Measurements from ENCODE around the gene USP6NL.

USP6NL gene

GRCh38 chr10:11488126-11488525 lies 123.3 kb downstream of the USP6NL start:
- Histone ChIP-seq H2BK120ac (ENCODE audit: low read depth, low read length) (no peak overlapping the region), H3K4me2 (ENCODE audit: insufficient read depth, low read length, poor library complexity, severe bottlenecking) (no peak overlapping the region), H3K9me3 (replicated peaks in 1 of 2; ENCODE audit: control insufficient read depth in 2 of 2, insufficient read depth in 1 of 2, low read depth in 1 of 2, low read length in 2 of 2) (no peaks in the 10 kb centered on the region)

GRCh38 chr10:11483201-11484148 lies 128.0 kb downstream of the USP6NL start:
- no peaks in the 10 kb centered on the region for H3K4me1 ChIP-seq (ENCODE audit: control insufficient read depth in 2 of 2, insufficient read depth in 1 of 2, low read depth in 1 of 2, low read length in 2 of 2)
- H3K9ac ChIP-seq (ENCODE audit: low read depth, low read length, poor library complexity), result no peak overlapping the region
- H3K14ac ChIP-seq (ENCODE audit: low read length), result no peak overlapping the region
- H2AFZ ChIP-seq (ENCODE audit: low read length), result no peak overlapping the region
- H4K91ac ChIP-seq (ENCODE audit: low read depth, low read length, poor library complexity), result no peak overlapping the region
- WGBS, 2 donors (ENCODE audit: extremely low coverage in 2 of 2, insufficient read length in 2 of 2, insufficient replicate concordance in 1 of 2), result no CpG with 5 or more reads among the region's 6 CpGs
- H3K4ac ChIP-seq (ENCODE audit: low read length), result no peak overlapping the region
- no peaks in the 10 kb centered on the region for H3K27me3 ChIP-seq (ENCODE audit: control insufficient read depth in 3 of 3, insufficient read depth in 3 of 3, low read depth in 1 of 3, low read length in 3 of 3)
- H3K36me3 ChIP-seq (replicated peaks in 1 of 2; ENCODE audit: control insufficient read depth in 2 of 2, insufficient read depth in 2 of 2, low read length in 2 of 2), result peaks cover 10 to 93% of the 10 kb centered on the region in 2 donors
- no peak overlapping the region for H3K27ac ChIP-seq (replicated peaks; ENCODE audit: low read length)
- no peak overlapping the region for H3K4me2 ChIP-seq (ENCODE audit: insufficient read depth, low read length, poor library complexity, severe bottlenecking)
- H2BK120ac ChIP-seq (ENCODE audit: low read depth, low read length), result no peak overlapping the region
- no peak overlapping the region for H2BK5ac ChIP-seq (ENCODE audit: low read length)
- no peak overlapping the region for H3K4me3 ChIP-seq (ENCODE audit: low read length in 2 of 2)
- no peak overlapping the region for H4K8ac ChIP-seq (ENCODE audit: low read depth, low read length)
- no peak overlapping the region for H3K18ac ChIP-seq (ENCODE audit: low read length)
- H3K23ac ChIP-seq (ENCODE audit: low read depth, low read length, poor library complexity), result no peak overlapping the region
- H2BK12ac ChIP-seq (ENCODE audit: low read length), result no peak overlapping the region
- no peak for DNase-seq (ENCODE audit: low spot score)
- H3K9me3 ChIP-seq (replicated peaks in 1 of 2; ENCODE audit: control insufficient read depth in 2 of 2, insufficient read depth in 1 of 2, low read depth in 1 of 2, low read length in 2 of 2), result no peaks in the 10 kb centered on the region
- H2AK5ac ChIP-seq (ENCODE audit: low read depth, low read length), result no peak overlapping the region
- H3K79me1 ChIP-seq (ENCODE audit: low read depth, low read length), result no peaks in the 10 kb centered on the region
- H2BK15ac ChIP-seq (ENCODE audit: low read length), result no peak overlapping the region

More at GRCh38 chr10:11488126-11488525, 123.3 kb downstream of the USP6NL start:
- Histone ChIP-seq H2BK5ac (ENCODE audit: low read length) (no peak overlapping the region), H3K4ac (ENCODE audit: low read length) (no peak overlapping the region), H3K36me3 (replicated peaks in 1 of 2; ENCODE audit: control insufficient read depth in 2 of 2, insufficient read depth in 2 of 2, low read length in 2 of 2) (peaks cover 18 to 92% of the 10 kb centered on the region in 2 donors), H2BK12ac (ENCODE audit: low read length) (no peak overlapping the region), H4K8ac (ENCODE audit: low read depth, low read length) (no peak overlapping the region), H2AFZ (ENCODE audit: low read length) (no peak overlapping the region), H4K91ac (ENCODE audit: low read depth, low read length, poor library complexity) (no peak overlapping the region), H3K14ac (ENCODE audit: low read length) (no peak overlapping the region), H3K23ac (ENCODE audit: low read depth, low read length, poor library complexity) (no peak overlapping the region), H2AK5ac (ENCODE audit: low read depth, low read length) (no peak overlapping the region), H3K27me3 (ENCODE audit: control insufficient read depth in 3 of 3, insufficient read depth in 3 of 3, low read depth in 1 of 3, low read length in 3 of 3) (no peaks in the 10 kb centered on the region), H3K27ac (replicated peaks; ENCODE audit: low read length) (no peak overlapping the region), H3K4me3 (ENCODE audit: low read length in 2 of 2) (no peak overlapping the region), H3K4me1 (ENCODE audit: control insufficient read depth in 2 of 2, insufficient read depth in 1 of 2, low read depth in 1 of 2, low read length in 2 of 2) (no peaks in the 10 kb centered on the region), H3K79me1 (ENCODE audit: low read depth, low read length) (no peaks in the 10 kb centered on the region), H2BK15ac (ENCODE audit: low read length) (no peak overlapping the region), H3K18ac (ENCODE audit: low read length) (no peak overlapping the region), H3K9ac (ENCODE audit: low read depth, low read length, poor library complexity) (no peak overlapping the region)
- no CpG with 5 or more reads among the region's 4 CpGs for WGBS, 2 donors (ENCODE audit: extremely low coverage in 2 of 2, insufficient read length in 2 of 2, insufficient replicate concordance in 1 of 2)
- no peak for DNase-seq (ENCODE audit: low spot score)

DNA sequence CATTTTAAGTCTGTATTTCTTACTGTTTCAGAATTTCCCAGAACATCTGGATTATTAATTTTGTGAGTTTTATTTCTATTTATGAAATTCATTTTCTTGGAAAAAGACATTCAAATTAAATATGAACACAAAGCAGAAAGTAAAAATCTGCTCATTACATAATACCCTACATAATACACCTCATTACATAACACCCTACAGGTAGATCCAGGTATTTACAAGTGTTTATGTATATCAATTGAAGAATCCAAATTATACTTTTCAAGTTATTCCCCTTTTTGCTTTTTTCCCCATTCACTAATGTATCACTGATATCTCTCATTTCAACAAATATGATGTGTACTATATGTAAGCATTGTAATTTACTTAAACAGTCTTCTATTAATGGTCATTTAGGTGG lies 129.1 kb downstream of the USP6NL start:
- Histone ChIP-seq H2BK5ac (ENCODE audit: low read length) (no peak overlapping the region), H2AK5ac (ENCODE audit: low read depth, low read length) (no peak overlapping the region), H3K14ac (ENCODE audit: low read length) (no peak overlapping the region), H2BK15ac (ENCODE audit: low read length) (no peak overlapping the region), H3K4ac (ENCODE audit: low read length) (no peak overlapping the region), H3K4me2 (ENCODE audit: insufficient read depth, low read length, poor library complexity, severe bottlenecking) (no peak overlapping the region), H3K36me3 (replicated peaks in 1 of 2; ENCODE audit: control insufficient read depth in 2 of 2, insufficient read depth in 2 of 2, low read length in 2 of 2) (peaks cover 13 to 91% of the 10 kb centered on the region in 2 donors), H3K27me3 (ENCODE audit: control insufficient read depth in 3 of 3, insufficient read depth in 3 of 3, low read depth in 1 of 3, low read length in 3 of 3) (no peaks in the 10 kb centered on the region), H2AFZ (ENCODE audit: low read length) (no peak overlapping the region), H3K79me1 (ENCODE audit: low read depth, low read length) (peaks cover 2% of the 10 kb centered on the region), H4K8ac (ENCODE audit: low read depth, low read length) (no peak overlapping the region), H3K9ac (ENCODE audit: low read depth, low read length, poor library complexity) (no peak overlapping the region), H3K9me3 (replicated peaks in 1 of 2; ENCODE audit: control insufficient read depth in 2 of 2, insufficient read depth in 1 of 2, low read depth in 1 of 2, low read length in 2 of 2) (peaks cover 0 to 2% of the 10 kb centered on the region in 2 donors), H2BK12ac (ENCODE audit: low read length) (no peak overlapping the region), H2BK120ac (ENCODE audit: low read depth, low read length) (no peak overlapping the region), H3K18ac (ENCODE audit: low read length) (no peak overlapping the region), H4K91ac (ENCODE audit: low read depth, low read length, poor library complexity) (no peak overlapping the region), H3K4me3 (ENCODE audit: low read length in 2 of 2) (no peak overlapping the region), H3K27ac (replicated peaks; ENCODE audit: low read length) (no peak overlapping the region), H3K4me1 (ENCODE audit: control insufficient read depth in 2 of 2, insufficient read depth in 1 of 2, low read depth in 1 of 2, low read length in 2 of 2) (no peaks in the 10 kb centered on the region), H3K23ac (ENCODE audit: low read depth, low read length, poor library complexity) (no peak overlapping the region)
- DNase-seq (ENCODE audit: low spot score), result no peak

- H3K4me1 ChIP-seq (ENCODE audit: control insufficient read depth in 2 of 2, insufficient read depth in 1 of 2, low read depth in 1 of 2, low read length in 2 of 2), result peaks cover 4 to 5% of the 10 kb centered on the region in 2 donors
- no CpG with 5 or more reads among the region's 4 CpGs for WGBS, 2 donors (ENCODE audit: extremely low coverage in 2 of 2, insufficient read length in 2 of 2, insufficient replicate concordance in 1 of 2)
- H2BK15ac ChIP-seq (ENCODE audit: low read length), result no peak overlapping the region
- no peak overlapping the region for H2AFZ ChIP-seq (ENCODE audit: low read length)
- H3K4ac ChIP-seq (ENCODE audit: low read length), result no peak overlapping the region
- no peak overlapping the region for H2AK5ac ChIP-seq (ENCODE audit: low read depth, low read length)
- peaks cover 2% of the 10 kb centered on the region for H3K79me1 ChIP-seq (ENCODE audit: low read depth, low read length)
- H3K9ac ChIP-seq (ENCODE audit: low read depth, low read length, poor library complexity), result no peak overlapping the region
- no peak for DNase-seq (ENCODE audit: low spot score)
- no peak overlapping the region for H2BK5ac ChIP-seq (ENCODE audit: low read length)
- no peak overlapping the region for H2BK120ac ChIP-seq (ENCODE audit: low read depth, low read length)
- H3K23ac ChIP-seq (ENCODE audit: low read depth, low read length, poor library complexity), result no peak overlapping the region
- H2BK12ac ChIP-seq (ENCODE audit: low read length), result no peak overlapping the region
- H3K4me3 ChIP-seq (ENCODE audit: low read length in 2 of 2), result no peak overlapping the region
- peaks cover 13 to 82% of the 10 kb centered on the region in 2 donors for H3K36me3 ChIP-seq (replicated peaks in 1 of 2; ENCODE audit: control insufficient read depth in 2 of 2, insufficient read depth in 2 of 2, low read length in 2 of 2)
- H3K18ac ChIP-seq (ENCODE audit: low read length), result no peak overlapping the region
- H3K9me3 ChIP-seq (replicated peaks in 1 of 2; ENCODE audit: control insufficient read depth in 2 of 2, insufficient read depth in 1 of 2, low read depth in 1 of 2, low read length in 2 of 2), result peaks cover 0 to 2% of the 10 kb centered on the region in 2 donors
- H4K91ac ChIP-seq (ENCODE audit: low read depth, low read length, poor library complexity), result no peak overlapping the region
- no peak overlapping the region for H3K4me2 ChIP-seq (ENCODE audit: insufficient read depth, low read length, poor library complexity, severe bottlenecking)
- no peak overlapping the region for H3K27ac ChIP-seq (replicated peaks; ENCODE audit: low read length)
- no peaks in the 10 kb centered on the region for H3K27me3 ChIP-seq (ENCODE audit: control insufficient read depth in 3 of 3, insufficient read depth in 3 of 3, low read depth in 1 of 3, low read length in 3 of 3)
- no peak overlapping the region for H3K14ac ChIP-seq (ENCODE audit: low read length)
- no peak overlapping the region for H4K8ac ChIP-seq (ENCODE audit: low read depth, low read length)
Measured at GRCh38 chr10:11480687-11481086, 130.8 kb downstream of the USP6NL start.
